ENCODE data around the gene MBD6.

MBD6 gene

DNA sequence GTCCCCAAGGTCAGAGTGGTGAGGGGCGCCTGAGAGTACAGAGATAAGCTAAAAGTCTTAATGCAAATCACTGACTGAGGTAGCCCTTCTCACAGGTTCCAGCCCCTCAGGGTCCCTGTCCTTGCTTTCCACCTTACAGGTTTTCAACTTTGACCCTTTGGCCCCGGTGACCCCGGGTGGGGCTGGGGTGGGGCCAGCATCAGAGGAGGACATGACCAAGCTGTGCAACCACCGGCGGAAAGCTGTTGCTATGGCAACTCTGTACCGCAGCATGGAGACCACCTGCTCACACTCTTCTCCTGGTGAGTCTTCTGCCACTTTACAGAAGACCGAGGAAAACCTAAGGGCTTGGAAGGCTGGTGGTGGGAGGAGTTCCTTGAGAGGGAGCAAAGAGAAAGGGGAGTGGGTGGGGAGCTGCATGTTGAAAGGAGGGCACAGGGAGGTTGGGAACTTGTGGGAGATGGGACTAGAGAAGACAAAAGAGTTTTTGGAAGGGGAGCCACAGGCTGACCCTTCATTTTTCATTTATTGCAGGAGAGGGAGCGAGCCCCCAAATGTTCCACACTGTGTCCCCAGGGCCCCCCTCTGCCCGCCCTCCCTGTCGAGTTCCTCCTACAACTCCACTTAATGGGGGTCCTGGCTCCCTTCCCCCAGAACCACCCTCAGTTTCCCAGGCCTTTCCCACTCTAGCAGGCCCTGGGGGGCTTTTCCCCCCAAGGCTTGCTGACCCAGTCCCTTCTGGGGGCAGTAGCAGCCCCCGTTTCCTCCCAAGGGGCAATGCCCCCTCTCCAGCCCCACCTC is 2.4 kb downstream of the MBD6 start:
- no peak for TF ChIP-seq CTCF (IDR thresholded peaks at IDR 0.05; ENCODE audit: borderline replicate concordance, control extremely low read depth, extremely low read depth, insufficient read depth, missing control alignments)
- DNase-seq (ENCODE audit: low spot score), result no peak
- in situ Hi-C loops (cut with MboI; ENCODE audit: low sequenced_read_pairs, unreplicated experiment), result no loop called here

- TF ChIP-seq CTCF (IDR thresholded peaks at IDR 0.05; ENCODE audit: borderline replicate concordance, control extremely low read depth, extremely low read depth, insufficient read depth, missing control alignments), result no peak
Observed at GRCh38 chr12:57525615-57526383, 3.2 kb downstream of the MBD6 start.

DNA sequence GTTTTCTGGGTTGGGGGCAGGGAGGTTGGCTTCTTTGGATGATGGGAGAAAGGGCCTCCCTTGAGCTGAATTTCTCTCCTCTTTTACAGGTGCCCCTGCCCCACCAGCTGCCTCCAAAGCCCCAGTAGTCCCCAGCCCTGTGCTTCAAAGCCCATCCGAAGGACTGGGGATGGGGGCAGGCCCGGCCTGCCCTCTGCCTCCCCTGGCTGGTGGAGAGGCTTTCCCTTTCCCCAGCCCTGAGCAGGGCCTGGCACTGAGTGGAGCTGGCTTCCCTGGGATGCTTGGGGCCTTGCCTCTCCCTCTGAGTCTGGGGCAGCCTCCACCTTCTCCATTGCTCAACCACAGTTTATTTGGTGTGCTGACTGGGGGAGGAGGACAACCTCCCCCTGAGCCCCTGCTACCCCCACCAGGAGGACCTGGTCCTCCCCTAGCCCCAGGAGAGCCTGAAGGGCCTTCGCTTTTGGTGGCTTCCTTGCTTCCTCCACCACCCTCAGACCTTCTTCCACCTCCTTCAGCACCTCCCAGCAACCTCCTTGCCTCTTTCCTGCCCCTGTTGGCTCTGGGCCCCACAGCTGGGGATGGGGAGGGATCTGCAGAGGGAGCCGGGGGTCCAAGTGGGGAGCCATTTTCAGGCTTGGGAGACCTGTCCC is 4.0 kb downstream of the MBD6 start:
- no peak for TF ChIP-seq CTCF (IDR thresholded peaks at IDR 0.05; ENCODE audit: borderline replicate concordance, control extremely low read depth, extremely low read depth, insufficient read depth, missing control alignments)
- in situ Hi-C loops (cut with MboI; ENCODE audit: low sequenced_read_pairs, unreplicated experiment), result no loop called here
- no peak for DNase-seq (ENCODE audit: low spot score)

More at GRCh38 chr12:57525615-57526383, 3.2 kb downstream of the MBD6 start:
- DNase-seq (ENCODE audit: low spot score), result no peak
- in situ Hi-C loops (cut with MboI; ENCODE audit: low sequenced_read_pairs, unreplicated experiment), result no loop called here

DNA sequence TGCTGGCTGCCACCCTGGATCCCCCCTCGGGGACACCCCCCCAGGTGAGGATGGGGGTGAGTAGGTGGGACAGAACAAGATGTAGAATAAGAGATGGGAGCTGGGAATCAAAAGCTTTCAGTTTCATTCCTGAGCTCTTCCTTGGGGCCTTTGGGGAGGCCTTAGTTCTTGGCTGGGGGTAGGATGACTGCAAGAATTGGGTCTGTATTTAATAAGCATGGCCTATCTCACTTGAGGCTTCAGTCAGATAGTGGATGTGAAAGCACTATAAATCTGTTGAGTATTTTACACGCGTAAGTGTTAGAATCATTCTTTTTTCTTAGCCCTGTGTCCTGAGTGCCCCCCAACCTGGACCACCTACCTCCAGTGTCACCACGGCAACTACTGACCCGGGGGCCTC is 4.6 kb downstream of the MBD6 start:
- in situ Hi-C loops (cut with MboI; ENCODE audit: low sequenced_read_pairs, unreplicated experiment), result no loop called here
- TF ChIP-seq CTCF (IDR thresholded peaks at IDR 0.05; ENCODE audit: borderline replicate concordance, control extremely low read depth, extremely low read depth, insufficient read depth, missing control alignments), result no peak
- DNase-seq (ENCODE audit: low spot score), result no peak

DNA sequence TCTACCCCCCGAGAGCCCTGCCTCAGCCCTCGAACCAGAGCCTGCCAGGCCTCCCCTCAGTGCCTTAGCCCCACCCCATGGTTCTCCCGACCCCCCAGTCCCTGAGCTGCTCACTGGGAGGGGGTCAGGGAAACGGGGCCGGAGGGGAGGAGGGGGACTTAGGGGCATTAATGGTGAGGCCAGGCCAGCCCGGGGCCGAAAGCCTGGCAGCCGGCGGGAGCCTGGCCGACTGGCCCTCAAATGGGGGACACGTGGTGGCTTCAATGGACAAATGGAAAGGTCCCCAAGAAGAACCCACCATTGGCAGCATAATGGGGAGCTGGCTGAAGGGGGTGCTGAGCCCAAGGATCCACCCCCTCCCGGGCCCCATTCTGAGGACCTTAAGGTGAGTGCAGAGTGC is 5.6 kb downstream of the MBD6 start:
- TF ChIP-seq CTCF (IDR thresholded peaks at IDR 0.05; ENCODE audit: borderline replicate concordance, control extremely low read depth, extremely low read depth, insufficient read depth, missing control alignments), result no peak
- no peak for DNase-seq (ENCODE audit: low spot score)
- in situ Hi-C loops (cut with MboI; ENCODE audit: low sequenced_read_pairs, unreplicated experiment), result no loop called here

DNA sequence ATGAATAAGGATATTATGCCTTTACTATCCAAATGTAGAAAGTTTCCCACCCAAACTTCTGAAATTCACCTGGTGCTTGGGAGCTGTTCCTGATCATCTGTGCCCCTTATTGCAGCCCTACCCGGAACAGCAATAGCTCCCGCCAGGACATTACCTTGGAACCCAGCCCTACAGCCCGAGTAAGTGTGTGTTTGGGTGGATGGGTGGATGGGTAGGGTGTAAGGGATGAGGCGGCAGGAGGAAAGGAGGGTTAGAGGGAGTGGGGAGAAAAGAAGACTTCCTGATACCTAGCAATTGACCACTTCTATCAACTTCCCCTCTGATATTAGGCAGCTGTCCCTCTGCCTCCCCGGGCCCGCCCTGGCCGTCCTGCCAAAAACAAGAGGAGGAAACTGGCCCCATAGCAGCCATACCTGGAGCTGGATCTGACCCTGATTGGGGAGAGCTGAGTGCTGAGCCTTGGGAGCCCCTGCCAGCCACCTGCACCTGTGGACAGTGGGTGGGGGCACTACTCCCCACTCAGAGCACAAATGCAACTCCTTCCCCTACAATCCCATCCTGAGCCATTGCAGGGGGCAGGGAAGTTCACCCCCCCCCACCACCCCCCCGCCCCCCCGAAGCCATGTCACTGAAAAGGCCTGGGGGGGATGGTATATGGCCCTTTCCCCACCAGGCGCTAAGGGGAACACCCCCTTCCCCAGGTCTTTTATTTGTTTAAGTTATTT is 6.4 kb downstream of the MBD6 start:
- in situ Hi-C loops (cut with MboI; ENCODE audit: low sequenced_read_pairs, unreplicated experiment), result no loop called here
- TF ChIP-seq CTCF (IDR thresholded peaks at IDR 0.05; ENCODE audit: borderline replicate concordance, control extremely low read depth, extremely low read depth, insufficient read depth, missing control alignments), result no peak
- DNase-seq (ENCODE audit: low spot score), result no peak
